Epithelial cell of proximal tubule (primary cell): Measurements from ENCODE around the gene ATXN7. TPM values are rescaled to one million over a fixed set of nuclear protein-coding genes. Genes with fewer than 3 reads are reported as not detected.

Source experiments
- DNase-seq: peaks from one replicate; pipeline ENCODE4 v3.0.0-alpha.2; 2011; ENCODE audit warnings: low read depth
- H3K4me3 ChIP-seq: 2 replicates; pipeline ENCODE4 v1.5.1; 2011; ENCODE audit warnings: low read depth, mild to moderate bottlenecking, low read length
- CTCF ChIP-seq: conservative IDR thresholded peaks from 2 replicates; pipeline ENCODE4 v1.5.1; 2012; ENCODE audit warnings: low read depth, mild to moderate bottlenecking, low read length
- total RNA-seq: library from RNA; depleted of rRNA; stranded (reverse); fragments of >200 nt; gene quantifications from 2 replicates; pipeline ENCODE4 v1.2.3, GENCODE V29; 2015

The ATXN7 gene
- total RNA-seq, 1 donor from 2014 or later: 16.7 TPM

- DNase-seq: no peak
- peak; percentile 71 for TF ChIP-seq CTCF
- H3K4me3 ChIP-seq: no peak overlapping the region
Measured at GRCh38 chr3:63961891-63962290, 98.2 kb downstream of the ATXN7 start.

GRCh38 chr3:63963496-63963895 lies 99.8 kb downstream of the ATXN7 start:
- DNase-seq: no peak
- H3K4me3 ChIP-seq: no peak overlapping the region
- TF ChIP-seq CTCF: no peak

GRCh38 chr3:63964681-63965485 lies 101.2 kb downstream of the ATXN7 start:
- no peak overlapping the region for H3K4me3 ChIP-seq
- no peak for DNase-seq
- TF ChIP-seq CTCF: no peak

GRCh38 chr3:63966007-63966406 lies 102.3 kb downstream of the ATXN7 start:
- no peak for DNase-seq
- no peak for TF ChIP-seq CTCF
- H3K4me3 ChIP-seq: no peak overlapping the region

GRCh38 chr3:63966871-63967270 lies 103.2 kb downstream of the ATXN7 start:
- H3K4me3 ChIP-seq: no peak overlapping the region
- TF ChIP-seq CTCF: no peak
- no peak for DNase-seq

- H3K4me3 ChIP-seq: peak overlapping the region; percentile 30
- no peak for DNase-seq
- TF ChIP-seq CTCF: no peak
Measured at GRCh38 chr3:63967675-63968611, 104.3 kb downstream of the ATXN7 start.
